ELF-1 (cell line): ENCODE data around the gene VTI1A.

ENCODE experiments used
- DNase-seq: peaks from one replicate; pipeline ENCODE4 v3.0.0-alpha.2; 2016; ENCODE audit warnings: low read depth, low spot score

VTI1A gene

DNA sequence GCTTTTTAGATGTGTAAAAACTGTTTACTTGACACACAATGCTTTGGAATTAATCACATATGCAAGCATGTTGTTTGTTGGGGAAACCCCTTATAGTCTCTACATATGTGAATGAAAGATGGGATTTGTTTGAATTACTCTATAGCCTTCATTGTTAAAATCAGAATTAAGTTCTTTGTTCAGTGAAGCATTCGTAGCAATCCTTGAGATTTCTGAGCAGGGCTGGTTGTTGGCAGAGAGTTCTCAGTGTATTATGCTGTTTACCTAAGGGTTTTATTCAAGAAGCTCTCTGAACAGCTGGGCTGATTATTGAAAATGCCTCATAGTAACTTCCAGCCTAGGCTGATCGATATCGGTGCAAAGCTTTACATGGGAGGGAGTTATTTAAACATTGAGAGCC lies 190.9 kb downstream of the VTI1A start:
- DNase-seq, result no peak

DNA sequence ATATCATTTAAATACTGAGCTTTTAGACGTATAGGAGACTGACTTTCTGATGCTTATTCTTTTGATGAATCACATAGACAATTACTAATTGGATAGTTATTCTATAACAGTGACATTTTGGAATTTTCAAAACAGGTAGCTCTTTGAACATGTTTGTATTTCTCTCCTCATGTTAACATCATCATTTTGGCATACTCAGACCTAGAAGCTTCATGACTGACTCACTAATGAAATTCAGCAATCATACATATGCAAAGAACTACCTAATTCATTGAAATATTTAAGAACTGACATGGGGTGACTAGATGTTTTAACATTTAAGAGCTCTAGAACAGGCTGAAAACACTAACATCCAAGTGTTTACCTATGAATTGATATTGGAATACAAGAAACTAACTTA lies 192.3 kb downstream of the VTI1A start:
- DNase-seq, result no peak

DNA sequence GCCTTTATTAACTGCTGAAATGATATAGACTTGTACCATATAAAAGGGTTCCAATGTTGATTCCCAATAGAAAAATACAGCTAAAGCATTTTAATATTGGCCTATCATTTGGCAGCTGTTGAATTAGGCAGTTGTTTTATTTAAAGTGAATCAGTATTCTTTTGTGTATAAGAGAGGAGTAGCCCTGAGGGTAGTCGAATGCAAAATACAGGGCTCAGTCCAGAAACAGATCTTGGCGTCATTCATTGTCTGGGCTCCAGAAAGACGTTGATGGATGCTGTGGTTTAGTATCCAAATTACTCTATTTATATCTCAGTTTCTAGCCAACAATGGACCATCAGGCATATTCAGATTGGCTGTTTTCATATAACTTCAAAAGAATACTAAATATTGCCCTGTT lies 193.6 kb downstream of the VTI1A start:
- no peak for DNase-seq

DNA sequence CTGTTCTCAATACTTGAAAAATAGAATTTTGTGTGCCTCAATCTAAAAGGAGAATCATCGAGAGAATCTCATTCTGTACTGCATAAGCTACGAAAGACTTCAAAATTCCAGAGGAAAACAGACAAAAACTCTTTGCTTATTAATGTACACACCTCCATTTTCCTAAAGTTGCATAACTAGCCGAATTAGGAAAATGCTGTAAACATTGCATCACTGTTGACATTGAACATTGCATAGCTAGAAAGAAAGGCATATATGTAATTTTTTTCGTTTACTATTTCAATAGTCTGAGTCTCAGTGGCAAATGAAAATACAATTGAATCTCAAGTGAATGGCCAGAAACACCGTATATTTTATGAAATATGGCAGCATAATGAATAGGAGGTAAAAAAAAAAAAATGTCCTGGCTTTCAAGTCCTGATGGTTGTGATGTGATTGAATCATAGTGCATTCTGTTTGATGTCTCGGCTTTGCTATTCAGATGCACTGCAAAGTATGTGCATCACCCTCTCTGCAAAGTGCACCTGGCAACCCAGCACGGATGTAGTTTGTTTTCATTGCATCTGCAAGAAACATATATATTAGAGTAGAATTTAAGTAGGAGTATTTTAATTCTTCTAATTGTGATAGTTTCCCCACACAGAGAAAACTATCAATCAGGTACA lies 196.7 kb downstream of the VTI1A start:
- no peak for DNase-seq

DNA sequence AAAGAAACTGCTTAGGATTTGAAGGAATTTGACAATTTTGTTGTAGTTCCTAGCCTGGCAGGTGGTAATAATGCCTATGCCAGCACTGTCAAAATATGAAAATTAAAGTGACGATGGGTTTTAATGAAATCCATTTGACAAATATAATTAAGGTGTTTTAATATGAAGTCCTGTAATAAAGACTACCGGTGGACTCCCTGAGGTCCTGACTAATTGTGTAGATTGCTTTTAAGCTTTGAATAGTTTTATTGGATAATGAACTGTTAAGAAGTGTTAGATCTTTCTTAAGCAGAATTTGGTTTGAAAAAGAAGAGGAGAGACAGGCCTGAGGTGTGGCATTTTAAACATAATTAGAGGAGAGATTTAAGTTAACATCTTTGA lies 197.2 kb downstream of the VTI1A start:
- no peak for DNase-seq

DNA sequence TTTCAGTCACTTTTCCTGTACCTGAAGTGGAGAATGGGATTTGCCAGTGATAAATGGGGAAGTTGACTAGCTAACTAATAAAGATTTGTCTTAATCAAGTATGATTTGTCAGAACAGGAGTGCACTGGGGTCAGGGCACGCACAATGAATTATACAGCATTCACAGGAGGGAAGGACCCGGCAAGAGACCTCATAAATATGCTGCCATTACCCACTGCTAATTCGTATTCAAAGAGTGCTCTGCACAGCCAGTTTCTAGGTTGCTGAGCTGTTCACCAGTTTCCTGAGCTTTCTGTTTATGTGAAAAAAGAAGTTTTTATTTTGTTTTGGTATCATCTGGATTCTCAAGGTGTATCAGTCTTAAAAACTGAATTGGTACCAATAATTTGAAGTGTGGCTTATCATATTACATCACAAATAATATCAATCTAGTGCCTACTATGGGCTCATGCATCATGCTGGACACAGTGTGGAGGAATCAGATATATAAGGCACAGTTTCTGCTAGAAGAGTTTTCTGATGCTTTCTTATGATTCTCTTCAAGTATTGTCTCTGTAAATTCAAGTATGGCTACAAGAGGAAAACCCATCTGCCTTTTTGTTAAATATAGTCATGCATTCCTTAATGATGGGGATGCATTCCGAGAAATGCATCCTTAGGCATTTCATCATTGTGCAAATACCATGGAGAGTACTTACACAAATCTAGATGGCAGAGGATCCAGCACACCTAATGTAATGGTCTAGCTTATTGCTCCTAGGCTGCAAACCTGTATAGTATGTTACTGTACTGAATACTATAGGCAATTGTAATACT lies 202.2 kb downstream of the VTI1A start:
- DNase-seq, result no peak

DNA sequence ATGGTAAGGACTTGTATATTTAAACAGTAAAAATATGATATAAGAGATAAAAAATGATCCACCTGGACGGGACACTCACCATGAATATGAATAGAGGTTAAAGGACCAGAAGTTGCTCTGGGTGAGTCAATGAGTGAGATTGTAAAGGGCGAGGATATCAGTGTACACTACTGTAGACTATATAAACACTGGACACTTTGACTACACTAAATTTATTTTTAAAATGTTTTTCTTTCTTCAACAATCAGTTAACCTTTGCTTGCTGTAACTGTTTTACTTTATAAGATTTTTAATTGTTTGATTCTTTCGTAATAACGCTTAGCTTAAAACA lies 202.8 kb downstream of the VTI1A start:
- DNase-seq, result no peak

DNA sequence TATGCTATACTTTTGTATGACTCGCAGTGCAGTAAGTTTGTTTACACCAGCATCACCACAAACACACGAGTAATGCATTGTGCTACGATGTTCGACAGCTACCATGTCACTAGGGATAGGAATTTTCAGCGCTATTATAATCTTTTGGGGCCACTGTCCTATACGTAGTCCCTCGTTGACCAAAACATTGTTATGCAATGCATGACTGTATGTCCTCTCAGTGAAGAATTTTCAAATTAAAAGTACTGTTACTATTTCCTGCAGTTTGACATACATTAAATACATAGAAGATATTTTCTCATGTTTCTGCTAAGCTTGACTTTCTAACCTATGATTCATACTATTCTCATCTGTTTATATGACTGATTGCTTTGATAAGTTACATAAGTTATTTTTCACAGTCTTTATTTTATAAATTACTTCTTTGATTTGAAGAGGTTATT lies 203.6 kb downstream of the VTI1A start:
- DNase-seq, result no peak

DNA sequence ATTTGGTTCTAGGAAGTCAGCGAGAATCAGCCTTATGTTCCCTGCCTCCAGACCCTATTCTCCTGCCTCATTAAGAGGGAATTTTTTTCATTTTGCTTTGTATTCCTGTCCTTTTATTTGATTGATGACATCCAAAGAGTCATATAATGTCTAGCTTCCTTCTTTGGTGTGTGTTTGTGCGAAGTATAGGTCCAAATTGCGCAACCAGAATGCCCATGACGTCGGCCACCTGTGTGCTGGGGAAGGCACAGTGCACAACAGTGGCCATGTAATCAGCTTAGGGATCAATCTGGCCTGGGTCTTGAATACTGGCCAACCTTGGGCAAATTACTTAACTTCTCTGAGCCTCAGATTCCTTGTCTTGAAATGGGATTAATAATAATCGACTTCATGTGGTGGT lies 206.2 kb downstream of the VTI1A start:
- no peak for DNase-seq

DNA sequence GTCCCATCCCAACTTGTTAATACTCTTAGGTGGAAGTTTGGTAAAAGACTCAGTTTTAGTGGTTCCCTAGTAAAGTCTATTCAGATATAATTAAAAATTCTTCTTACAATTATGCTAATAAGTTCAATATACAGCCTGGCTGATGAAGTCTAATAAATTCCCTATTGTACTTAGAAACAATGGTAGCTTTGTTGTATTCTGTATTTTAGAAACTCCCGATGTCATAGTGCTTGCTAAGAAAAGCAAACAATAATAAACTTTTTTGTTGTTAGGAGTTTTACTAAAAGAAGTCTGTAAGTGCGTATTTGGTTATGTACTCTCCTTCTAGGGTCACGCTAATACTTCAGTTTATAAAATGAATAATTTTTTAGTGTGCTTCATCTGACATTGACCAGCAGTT lies 206.8 kb downstream of the VTI1A start:
- no peak for DNase-seq

DNA sequence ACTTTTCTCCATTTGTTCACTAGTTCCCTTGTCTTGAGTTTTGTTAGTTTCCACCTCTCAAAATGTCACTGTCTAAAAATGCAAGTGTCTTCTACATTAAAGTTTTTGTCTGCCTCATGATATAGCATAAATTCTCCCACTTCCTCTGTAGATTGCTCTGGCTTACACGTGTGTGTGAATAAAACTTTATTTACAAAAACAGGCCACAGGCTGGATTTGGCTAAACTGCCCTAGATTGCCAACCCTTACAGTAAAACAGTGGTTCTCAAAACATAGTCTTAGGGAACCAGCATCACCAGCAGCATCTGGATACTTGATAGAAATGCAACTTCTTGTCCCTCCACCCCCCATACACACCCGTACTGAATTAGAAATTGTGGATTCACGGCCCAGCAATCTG lies 207.8 kb downstream of the VTI1A start:
- no peak for DNase-seq

DNA sequence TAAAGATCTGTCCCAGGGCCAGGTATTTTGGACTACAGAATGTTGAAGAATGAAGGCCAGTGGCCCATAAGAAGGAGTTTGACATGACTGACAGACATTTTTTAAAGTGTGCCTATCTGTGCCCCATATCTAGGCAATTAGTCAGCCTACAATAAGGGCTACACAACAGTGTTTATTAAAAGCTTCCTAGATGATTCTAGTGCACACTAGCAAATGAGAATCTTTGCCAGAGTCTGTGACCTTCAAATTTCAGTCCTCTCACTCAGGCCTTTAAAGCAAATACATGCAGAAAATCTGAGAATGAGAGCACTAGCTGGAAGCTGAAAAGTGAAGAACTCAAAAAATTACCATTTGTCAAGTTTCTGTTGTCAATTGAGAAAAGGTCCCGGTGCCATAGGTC lies 208.7 kb downstream of the VTI1A start:
- DNase-seq, result no peak

DNA sequence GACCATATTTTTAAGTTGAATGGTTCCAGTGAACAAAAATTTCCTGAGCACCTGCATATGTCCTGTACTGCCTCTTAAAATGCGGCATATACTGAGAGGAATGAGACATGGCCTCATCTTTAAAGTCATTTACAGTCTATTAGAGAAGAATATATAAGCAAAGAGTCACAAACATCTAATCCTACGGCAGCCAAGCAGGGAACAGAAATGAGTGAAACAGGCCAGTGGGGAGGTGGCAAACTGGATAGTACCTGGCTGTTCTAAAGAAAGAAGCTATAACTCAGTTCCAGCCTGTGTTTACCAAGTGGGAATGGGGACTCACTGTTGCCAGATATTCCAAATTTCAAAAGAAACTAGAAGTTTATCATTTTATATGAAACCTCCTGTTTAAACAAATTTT lies 211.4 kb downstream of the VTI1A start:
- no peak for DNase-seq

DNA sequence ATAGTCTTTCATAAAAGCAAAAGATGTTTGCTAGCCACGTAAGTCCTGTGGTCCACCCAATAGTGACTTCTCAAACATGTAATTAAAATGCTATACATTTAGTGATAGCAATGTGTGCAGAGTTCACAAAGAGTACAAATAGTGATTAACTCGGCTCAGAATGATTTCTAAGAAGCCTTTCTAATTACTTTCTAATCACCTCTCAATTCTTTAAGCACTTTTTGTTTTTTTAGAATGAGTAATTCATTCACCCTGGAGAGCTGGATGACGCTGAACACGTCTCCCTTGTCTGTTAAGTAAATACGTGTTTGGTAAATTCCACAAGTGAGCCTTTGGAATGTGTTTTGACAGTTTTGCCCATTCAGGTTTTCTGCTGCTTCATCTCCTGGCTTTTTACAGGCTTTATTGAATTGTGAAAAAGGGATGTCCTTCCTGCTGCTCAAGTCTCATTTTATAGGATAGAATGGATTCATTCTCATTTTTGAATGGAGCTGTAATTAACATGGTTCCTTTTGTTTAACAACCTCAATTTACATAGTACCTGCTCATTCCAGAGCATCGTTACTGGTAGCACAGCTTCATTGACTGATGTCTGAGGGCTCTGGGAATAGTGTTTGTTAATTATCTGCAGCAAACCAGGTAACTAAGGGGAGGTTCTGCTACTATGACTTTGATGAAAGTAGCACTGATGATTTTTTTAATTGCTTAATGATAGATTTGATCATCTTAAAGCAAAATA lies 212.1 kb downstream of the VTI1A start:
- DNase-seq, result peak; percentile 15

DNA sequence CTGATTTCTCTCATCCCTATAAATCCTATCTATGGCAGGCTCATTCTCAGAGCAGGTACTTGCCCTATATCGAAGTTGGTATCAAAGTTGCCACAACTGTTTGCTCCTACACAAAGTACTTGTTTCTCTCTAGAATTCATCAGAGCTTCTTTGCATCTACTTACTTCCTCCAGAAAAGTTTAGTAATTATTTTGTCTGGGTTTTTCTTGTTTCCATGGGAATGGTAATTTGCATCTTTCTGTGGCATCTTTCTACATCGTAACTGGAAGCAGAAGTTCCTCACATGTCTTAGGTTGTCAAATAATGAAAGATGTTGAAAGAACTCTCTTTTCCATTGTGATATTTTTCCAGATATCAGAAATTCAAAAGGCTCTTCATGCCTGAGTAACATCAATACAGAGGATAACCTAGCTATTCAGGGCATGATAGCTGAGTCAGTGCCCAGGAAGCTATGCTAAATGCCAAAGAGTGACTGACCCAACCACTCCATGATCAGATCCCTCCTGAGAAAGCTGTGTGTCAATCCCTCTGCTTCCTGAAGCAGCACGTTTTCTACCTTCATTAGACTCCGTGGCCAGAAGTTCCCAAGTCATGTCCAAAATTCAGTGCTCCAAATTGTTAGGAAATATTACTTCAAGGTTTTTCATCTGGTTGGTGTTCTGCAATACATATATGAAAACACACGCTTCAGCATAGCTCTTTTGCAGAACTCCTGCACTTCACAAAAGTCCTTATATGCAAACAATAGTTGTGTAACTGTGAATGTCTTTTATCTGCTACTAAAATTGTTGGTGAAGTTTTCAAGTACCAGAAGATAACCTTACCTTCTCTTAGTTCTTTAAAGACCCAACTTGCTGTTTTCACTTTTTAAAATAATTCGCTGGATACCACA lies 216.5 kb downstream of the VTI1A start:
- DNase-seq, result no peak

DNA sequence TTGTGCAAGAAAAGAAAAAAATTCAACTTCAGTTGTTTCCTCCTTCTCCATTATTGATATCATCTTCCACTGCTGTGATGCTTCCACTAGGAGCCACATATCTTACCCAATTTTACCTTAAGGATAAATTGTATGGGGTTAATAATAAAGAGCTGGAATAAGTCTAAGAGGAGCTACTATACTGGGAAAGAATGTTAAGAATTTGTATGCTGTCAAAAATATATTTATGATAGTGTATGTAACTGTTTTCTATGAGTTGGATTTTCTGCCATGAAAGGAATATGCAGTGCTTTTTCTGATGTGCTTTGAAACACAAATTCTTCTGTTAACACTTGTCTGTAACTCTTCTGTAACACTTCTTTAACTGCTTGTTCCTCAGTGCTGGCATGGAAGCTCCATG lies 219.1 kb downstream of the VTI1A start:
- DNase-seq, result no peak

DNA sequence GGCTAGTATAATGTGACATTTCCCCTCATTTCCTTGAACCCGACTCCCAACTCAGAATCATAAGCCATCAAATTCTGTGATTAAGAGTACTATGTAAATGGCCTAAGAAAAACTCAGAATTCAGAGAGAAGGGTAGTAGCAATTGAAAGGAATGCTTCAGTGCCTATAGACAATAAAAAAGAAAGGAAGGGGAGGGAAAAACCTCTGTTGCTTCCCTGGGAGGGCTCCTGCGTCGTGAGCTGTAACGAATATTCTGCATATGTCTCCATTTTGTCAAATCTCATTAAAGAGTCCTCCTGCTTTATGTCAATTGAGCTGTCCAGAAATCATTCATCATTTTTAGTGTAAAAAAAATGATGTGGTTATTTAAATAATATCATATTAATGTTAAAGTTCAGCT lies 223.0 kb downstream of the VTI1A start:
- DNase-seq, result no peak

DNA sequence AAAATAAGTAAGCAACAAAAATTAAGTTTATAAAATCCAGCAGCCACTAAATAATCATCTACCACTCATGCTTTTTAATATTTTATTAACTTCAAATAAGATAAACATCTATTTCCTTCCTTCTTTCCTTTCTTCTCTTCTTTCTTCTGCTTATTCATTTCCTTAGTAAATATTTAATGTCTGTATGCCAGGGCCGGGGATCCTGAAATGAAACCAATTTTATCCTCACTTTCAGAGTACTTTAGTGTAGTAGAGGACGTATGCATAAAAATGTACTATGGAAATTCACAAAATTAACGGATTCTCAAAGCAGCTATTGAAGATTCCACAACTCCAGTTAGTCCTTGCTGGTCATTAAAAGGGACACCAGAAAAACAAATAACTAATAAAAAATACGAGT lies 224.7 kb downstream of the VTI1A start:
- DNase-seq, result no peak

DNA sequence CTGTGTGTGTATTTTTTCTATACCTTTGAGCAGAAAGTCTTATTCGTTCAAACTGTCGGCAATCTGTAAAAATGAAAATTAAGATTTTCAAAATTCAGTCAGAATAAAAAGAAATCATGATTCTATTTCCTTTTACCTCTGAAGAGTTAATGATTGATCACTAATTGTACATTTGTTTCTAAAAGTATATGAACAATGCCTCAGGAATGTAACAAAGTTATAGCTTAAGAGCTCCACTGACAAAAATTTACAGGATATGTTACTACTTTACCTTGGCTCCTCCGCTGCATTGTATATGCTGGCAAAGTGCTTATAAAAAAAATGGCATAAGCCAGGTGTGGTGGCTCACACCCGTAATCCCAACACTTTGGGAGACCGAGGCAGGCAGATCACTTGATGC lies 225.7 kb downstream of the VTI1A start:
- DNase-seq, result no peak

DNA sequence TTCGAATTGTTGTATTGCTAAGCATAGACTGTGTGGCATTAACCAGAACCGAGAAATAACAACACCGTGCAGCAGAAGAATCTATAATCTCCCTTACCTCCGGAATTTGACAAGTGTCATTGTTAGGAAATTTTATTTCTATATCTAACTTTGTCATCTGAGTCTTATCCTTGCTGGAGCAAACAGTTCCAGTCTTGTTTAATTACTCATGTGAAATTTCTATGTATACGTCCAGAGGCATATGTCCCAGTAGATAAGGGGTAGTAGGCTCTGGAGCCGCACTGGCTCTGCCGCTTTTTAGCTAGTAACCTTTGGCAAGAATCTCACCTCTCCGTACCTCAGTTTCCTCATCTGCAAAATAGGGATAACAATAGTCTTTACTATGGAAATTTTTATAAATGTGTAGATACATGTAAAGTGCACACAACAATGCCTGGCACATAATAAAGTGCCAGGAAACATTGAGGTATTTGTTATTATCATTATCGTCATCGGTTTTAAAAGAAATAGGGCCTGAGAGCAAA lies 228.6 kb downstream of the VTI1A start:
- DNase-seq, result no peak

DNA sequence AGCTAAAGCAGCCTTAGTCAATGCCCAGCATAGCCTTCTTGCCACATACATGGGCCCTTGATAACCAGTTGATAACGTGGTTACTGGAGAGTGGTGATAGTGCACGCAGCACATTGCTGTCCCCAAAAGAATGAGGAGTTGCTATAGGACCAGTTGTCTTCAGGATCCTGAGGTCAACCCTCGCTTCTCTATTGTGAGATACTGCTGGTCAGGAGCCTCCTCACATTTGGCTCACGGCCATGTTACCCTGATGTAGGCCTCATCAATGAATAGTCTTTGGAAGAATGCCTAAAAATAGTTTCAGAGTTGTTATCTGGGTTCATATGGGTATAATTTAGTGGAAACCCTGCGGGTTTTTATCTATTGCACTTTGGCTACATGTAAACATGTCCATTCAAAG lies 230.7 kb downstream of the VTI1A start:
- DNase-seq, result no peak

DNA sequence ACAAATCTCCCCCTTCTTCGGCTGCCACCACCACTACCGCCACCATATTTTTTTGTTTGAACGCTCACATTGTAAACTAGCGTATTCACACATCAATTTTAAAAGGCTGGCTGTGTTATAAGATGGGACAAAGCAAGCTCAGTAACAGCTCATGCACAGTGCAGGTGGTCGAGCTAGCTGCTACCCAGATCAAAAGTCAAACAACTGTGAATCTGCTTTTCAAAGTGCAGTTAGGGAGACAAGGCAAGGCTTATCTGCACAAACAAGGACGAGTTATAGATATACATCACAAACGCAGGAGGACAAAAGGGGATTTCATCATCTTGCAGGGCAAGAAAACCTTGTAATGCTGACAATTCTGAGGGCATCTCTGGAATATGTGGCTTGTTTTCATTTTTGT lies 231.6 kb downstream of the VTI1A start:
- DNase-seq, result no peak
